Esophagus (tissue), 2 donors: ENCODE data around the gene PCBP3. TPM values are rescaled to one million over a fixed set of nuclear protein-coding genes. Genes with fewer than 3 reads are reported as not detected.
"Not testable (repeated sequence)": the region's sequence is repeated elsewhere in the genome, so short reads cannot be mapped to it uniquely, and the experiment has no call there.

Source experiments
- H3K27ac ChIP-seq, 2 donors: one replicate each; pipeline ENCODE4 v1.5.1; 2013; ENCODE audit warnings: low read depth in 2 of 2, mild to moderate bottlenecking in 2 of 2, inconsistent platforms in 1 of 2, low read length in 1 of 2, moderate library complexity in 1 of 2
- H3K27me3 ChIP-seq, 2 donors: one replicate each; pipeline ENCODE4 v1.6.1; 2013; ENCODE audit warnings: low read length in 2 of 2, control low read depth in 1 of 2, mild to moderate bottlenecking in 1 of 2; ENCODE audit not compliant: insufficient read depth in 2 of 2, control insufficient read depth in 1 of 2
- H3K36me3 ChIP-seq, 2 donors: one replicate each; pipeline ENCODE4 v1.6.1; 2013; ENCODE audit warnings: low read length in 1 of 2; ENCODE audit not compliant: control insufficient read depth in 2 of 2, insufficient read depth in 2 of 2
- H3K4me1 ChIP-seq, 2 donors: one replicate each; pipeline ENCODE4 v1.6.1; 2013; ENCODE audit warnings: low read length in 1 of 2; ENCODE audit not compliant: control insufficient read depth in 2 of 2, insufficient read depth in 2 of 2
- H3K4me3 ChIP-seq, 2 donors: one replicate each; pipeline ENCODE4 v1.5.1; 2013; ENCODE audit warnings: low read length in 2 of 2, mild to moderate bottlenecking in 2 of 2, low read depth in 1 of 2, moderate library complexity in 1 of 2
- H3K9me3 ChIP-seq, 2 donors: one replicate each; pipeline ENCODE4 v1.6.1; 2013; ENCODE audit warnings: mild to moderate bottlenecking in 2 of 2, low read depth in 1 of 2, low read length in 1 of 2, moderate library complexity in 1 of 2; ENCODE audit not compliant: control insufficient read depth in 2 of 2, insufficient read depth in 1 of 2
- WGBS, 2 donors: extraction: QIAGEN DNeasy Blood & Tissue Kit; methylation state at CpG; one replicate each; pipeline ENCODE4 v1.1.7; 2013; 5-methylcytosine and 5-hydroxymethylcytosine counted together
- polyA plus RNA-seq, 2 donors: library from polyadenylated mRNA; stranded (reverse); fragments of 200-250 nt; gene quantifications; one replicate each; pipeline ENCODE4 v1.2.3, GENCODE V29; 2013
- donor health status: healthy with polysubstance abuse.
- donor health status: Bipolar disorder and iron deficiency.

PCBP3 gene
- polyA plus RNA-seq, 2 donors: 0.24 to 0.67 TPM

GRCh38 chr21:45804809-45805313, 161.3 kb downstream of the PCBP3 start:
- Histone ChIP-seq H3K4me1 (no peaks in the 10 kb centered on the region), H3K27me3 (no peaks in the 10 kb centered on the region), H3K9me3 (no peaks in the 10 kb centered on the region), H3K4me3 (no peak overlapping the region), H3K27ac (no peak overlapping the region), H3K36me3 (no peaks in the 10 kb centered on the region)
- 74 to 79% methylated on average over 13 of the region's 13 CpGs for WGBS, 2 donors

GRCh38 chr21:45805321-45805720, 161.8 kb downstream of the PCBP3 start:
- Histone ChIP-seq H3K27ac (no peak overlapping the region), H3K4me3 (no peak overlapping the region), H3K27me3 (no peaks in the 10 kb centered on the region), H3K9me3 (no peaks in the 10 kb centered on the region), H3K4me1 (no peaks in the 10 kb centered on the region), H3K36me3 (no peaks in the 10 kb centered on the region)
- 53 to 68% methylated on average over 6 of the region's 6 CpGs for WGBS, 2 donors

- Histone ChIP-seq H3K4me1 (no peaks in the 10 kb centered on the region), H3K4me3 (no peak overlapping the region), H3K27ac (no peak overlapping the region), H3K9me3 (no peaks in the 10 kb centered on the region), H3K27me3 (no peaks in the 10 kb centered on the region), H3K36me3 (no peaks in the 10 kb centered on the region)
- WGBS, 2 donors: 78 to 86% methylated on average over 11 of the region's 11 CpGs
Observed at GRCh38 chr21:45806042-45806441, 162.5 kb downstream of the PCBP3 start.

DNA sequence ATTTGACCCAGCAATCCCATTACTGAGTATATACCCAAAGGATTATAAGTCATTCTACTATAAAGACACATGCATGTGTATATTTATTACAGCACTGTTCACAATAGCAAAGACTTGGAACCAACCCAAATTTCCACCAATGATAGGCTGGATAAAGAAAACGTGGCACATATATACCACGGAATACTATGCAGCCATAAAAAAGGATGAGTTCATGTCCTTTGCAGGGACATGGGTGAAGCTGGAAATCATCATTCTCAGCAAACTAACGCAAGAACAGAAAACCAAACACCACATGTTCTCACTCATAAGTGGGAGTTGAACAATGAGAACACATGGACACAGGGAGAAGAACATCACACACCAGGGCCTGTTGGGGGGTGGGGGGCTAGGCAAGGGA, 165.1 kb downstream of the PCBP3 start:
- H3K4me1 ChIP-seq, H3K9me3 ChIP-seq, H3K36me3 ChIP-seq, H3K4me3 ChIP-seq, H3K27ac ChIP-seq, H3K27me3 ChIP-seq: not testable (repeated sequence)
- 86 to 88% methylated on average over 3 of the region's 3 CpGs for WGBS, 2 donors

DNA sequence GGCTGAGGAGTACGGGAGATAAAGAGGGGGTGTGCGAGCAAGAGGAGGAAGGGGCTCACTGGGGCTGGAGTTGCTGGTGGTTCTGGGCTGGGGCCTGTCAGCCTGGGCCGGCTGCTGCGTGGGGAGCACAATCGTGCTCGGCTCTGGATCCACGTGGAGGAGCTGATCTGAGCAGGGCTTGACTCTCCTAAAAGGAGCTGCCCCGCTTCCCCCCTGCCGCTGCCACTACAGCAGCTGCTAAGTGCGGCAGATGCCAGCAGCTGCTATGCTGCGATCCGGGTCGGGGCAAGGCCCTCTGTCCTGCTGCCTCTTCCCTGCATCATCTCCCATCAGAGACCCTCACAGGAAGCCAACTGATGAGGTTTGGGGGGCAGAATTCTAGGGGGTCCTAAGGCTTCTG, 165.9 kb downstream of the PCBP3 start:
- Histone ChIP-seq H3K27me3 (no peaks in the 10 kb centered on the region), H3K27ac (no peak overlapping the region), H3K4me1 (no peaks in the 10 kb centered on the region), H3K36me3 (no peaks in the 10 kb centered on the region), H3K9me3 (no peaks in the 10 kb centered on the region), H3K4me3 (no peak overlapping the region)
- WGBS, 2 donors: 78 to 84% methylated on average over 12 to 13 of the region's 13 CpGs

DNA sequence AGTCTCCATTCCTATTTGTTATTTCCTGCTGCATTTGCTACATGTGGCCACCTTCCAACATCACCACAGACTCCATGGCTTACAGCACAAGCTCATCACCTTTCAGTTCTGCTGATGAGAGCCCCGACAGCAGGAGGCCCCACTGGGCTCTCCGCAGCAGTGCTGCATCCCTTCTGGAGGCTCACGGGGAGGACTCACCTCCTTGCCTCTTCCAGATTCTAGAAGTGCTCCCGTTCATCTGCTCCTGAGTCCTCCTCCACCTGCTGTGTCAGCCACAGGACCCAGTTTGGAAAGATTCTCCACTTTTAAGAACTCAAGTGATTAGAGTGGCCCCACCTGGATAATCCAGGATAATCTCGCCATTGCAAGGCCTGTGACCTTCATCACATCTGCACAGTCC, 167.6 kb downstream of the PCBP3 start:
- no peak overlapping the region for H3K4me3 ChIP-seq
- H3K36me3 ChIP-seq: no peaks in the 10 kb centered on the region
- no peaks in the 10 kb centered on the region for H3K4me1 ChIP-seq
- H3K9me3 ChIP-seq: no peaks in the 10 kb centered on the region
- no peak overlapping the region for H3K27ac ChIP-seq
- H3K27me3 ChIP-seq: no peaks in the 10 kb centered on the region
- WGBS, 2 donors: 69 to 71% methylated on average over 5 of the region's 5 CpGs

DNA sequence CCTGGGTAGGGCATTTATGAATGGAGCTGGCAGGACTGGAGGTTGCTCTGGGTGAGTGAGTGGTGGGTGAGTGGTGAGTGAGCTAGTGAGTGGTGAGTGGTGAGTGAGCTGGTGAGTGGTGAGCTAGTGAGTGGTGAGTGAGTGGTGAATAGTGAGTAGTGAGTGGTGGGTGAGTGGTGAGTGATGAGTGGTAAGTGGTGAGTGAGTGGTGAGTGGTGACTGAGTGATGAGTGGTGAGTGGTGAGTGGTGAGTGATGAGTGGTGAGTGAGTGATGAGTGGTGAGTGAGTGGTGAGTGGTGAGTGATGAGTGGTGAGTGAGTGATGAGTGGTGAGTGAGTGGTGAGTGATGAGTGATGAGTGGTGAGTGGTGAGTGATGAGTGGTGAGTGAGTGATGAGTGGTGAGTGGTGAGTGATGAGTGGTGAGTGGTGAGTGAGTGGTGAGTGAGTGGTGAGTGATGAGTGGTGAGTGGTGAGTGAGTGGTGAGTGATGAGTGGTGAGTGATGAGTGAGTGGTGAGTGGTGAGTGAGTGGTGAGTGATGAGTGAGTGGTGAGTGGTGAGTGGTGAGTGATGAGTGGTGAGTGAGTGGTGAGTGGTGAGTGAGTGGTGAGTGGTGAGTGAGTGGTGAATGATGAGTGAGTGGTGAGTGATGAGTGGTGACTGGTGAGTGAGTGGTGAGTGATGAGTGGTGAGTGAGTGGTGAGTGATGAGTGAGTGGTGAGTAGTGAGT, 170.8 kb downstream of the PCBP3 start:
- not testable (repeated sequence) for H3K4me3 ChIP-seq, H3K27me3 ChIP-seq, H3K4me1 ChIP-seq, H3K36me3 ChIP-seq, H3K27ac ChIP-seq, H3K9me3 ChIP-seq

- not testable (repeated sequence) for H3K4me1 ChIP-seq, H3K36me3 ChIP-seq
Observed at GRCh38 chr21:45815781-45816180, 172.3 kb downstream of the PCBP3 start.

GRCh38 chr21:45816794-45817193, 173.3 kb downstream of the PCBP3 start:
- no peaks in the 10 kb centered on the region for H3K9me3 ChIP-seq
- no peaks in the 10 kb centered on the region for H3K36me3 ChIP-seq
- H3K4me3 ChIP-seq: no peak overlapping the region
- H3K27ac ChIP-seq: no peak overlapping the region
- H3K4me1 ChIP-seq: no peaks in the 10 kb centered on the region
- no peaks in the 10 kb centered on the region for H3K27me3 ChIP-seq
- WGBS, 2 donors: 83 to 88% methylated on average over 14 of the region's 14 CpGs

More at GRCh38 chr21:45815781-45816180, 172.3 kb downstream of the PCBP3 start:
- H3K27me3 ChIP-seq, H3K4me3 ChIP-seq, H3K27ac ChIP-seq, H3K9me3 ChIP-seq: not testable (repeated sequence)

DNA sequence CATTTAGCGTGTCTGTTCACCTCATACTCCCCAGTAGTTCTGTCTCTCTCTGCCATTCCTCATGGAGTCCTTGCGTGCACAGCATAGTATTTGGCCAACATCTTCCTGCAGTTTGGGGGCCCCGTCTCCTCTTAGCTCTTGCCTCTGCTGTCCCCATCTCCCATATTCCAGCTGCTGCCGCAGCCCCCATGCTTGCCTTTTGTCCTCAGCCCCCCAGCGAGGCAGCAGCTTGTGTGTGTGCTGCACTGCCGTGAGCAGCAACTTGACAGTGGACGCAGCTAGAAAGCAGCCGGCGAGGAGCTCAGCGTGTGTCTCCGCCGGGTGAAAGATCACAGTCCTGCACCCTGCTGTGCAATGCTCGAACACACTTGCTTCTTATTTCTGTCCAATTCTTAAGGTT, 173.8 kb downstream of the PCBP3 start:
- Histone ChIP-seq H3K4me3 (no peak overlapping the region), H3K27ac (no peak overlapping the region), H3K9me3 (no peaks in the 10 kb centered on the region), H3K36me3 (no peaks in the 10 kb centered on the region), H3K27me3 (no peaks in the 10 kb centered on the region), H3K4me1 (no peaks in the 10 kb centered on the region)
- 80 to 82% methylated on average over 13 of the region's 13 CpGs for WGBS, 2 donors
